GM19238 (cell line): ENCODE results near the gene CHPF2.

Source experiments
- DNase-seq: peaks from one replicate; pipeline ENCODE4 v3.0.0; 2011; ENCODE audit warnings: low spot score; ENCODE audit not compliant: insufficient read length

Gene CHPF2

GRCh38 chr7:151260883-151261282, 28.6 kb downstream of the CHPF2 start:
- no peak for DNase-seq

GRCh38 chr7:151261529-151261928, 29.2 kb downstream of the CHPF2 start:
- DNase-seq, result no peak

- no peak for DNase-seq
Observed at GRCh38 chr7:151264615-151265014, 32.3 kb downstream of the CHPF2 start.

GRCh38 chr7:151265351-151265931, 33.2 kb downstream of the CHPF2 start:
- no peak for DNase-seq

GRCh38 chr7:151269511-151269910, 37.2 kb downstream of the CHPF2 start:
- DNase-seq, result no peak

GRCh38 chr7:151271699-151272355, 39.5 kb downstream of the CHPF2 start:
- DNase-seq, result no peak

GRCh38 chr7:151272405-151272804, 40.1 kb downstream of the CHPF2 start:
- DNase-seq, result no peak

- DNase-seq, result no peak
Observed at GRCh38 chr7:151272877-151273276, 40.6 kb downstream of the CHPF2 start.

- no peak for DNase-seq
Observed at GRCh38 chr7:151273651-151274390, 41.5 kb downstream of the CHPF2 start.

- no peak for DNase-seq
Observed at GRCh38 chr7:151274396-151274795, 42.1 kb downstream of the CHPF2 start.

- DNase-seq, result no peak
Observed at GRCh38 chr7:151274936-151275812, 42.9 kb downstream of the CHPF2 start.

GRCh38 chr7:151275813-151276577, 43.7 kb downstream of the CHPF2 start:
- DNase-seq, result no peak

- DNase-seq, result peak; percentile 60
Observed at GRCh38 chr7:151276666-151277590, 44.6 kb downstream of the CHPF2 start.

GRCh38 chr7:151277631-151278030, 45.3 kb downstream of the CHPF2 start:
- no peak for DNase-seq

GRCh38 chr7:151278949-151279348, 46.7 kb downstream of the CHPF2 start:
- no peak for DNase-seq

GRCh38 chr7:151279868-151280267, 47.6 kb downstream of the CHPF2 start:
- DNase-seq, result no peak

- no peak for DNase-seq
Observed at GRCh38 chr7:151280388-151281019, 48.2 kb downstream of the CHPF2 start.

GRCh38 chr7:151281686-151282085, 49.4 kb downstream of the CHPF2 start:
- no peak for DNase-seq

- no peak for DNase-seq
Observed at GRCh38 chr7:151282111-151282510, 49.8 kb downstream of the CHPF2 start.
